Activated T-cell treated with anti-CD3 and anti-CD28 coated beads for 4 hours (primary cell): ENCODE data around the gene TRIM52.

Source experiments
- DNase-seq: peaks from one replicate; pipeline ENCODE4 v3.0.0-alpha.2; 2020

TRIM52 gene

GRCh38 chr5:181255836-181256578 is 4.9 kb downstream of the TRIM52 start:
- DNase-seq: no peak

DNA sequence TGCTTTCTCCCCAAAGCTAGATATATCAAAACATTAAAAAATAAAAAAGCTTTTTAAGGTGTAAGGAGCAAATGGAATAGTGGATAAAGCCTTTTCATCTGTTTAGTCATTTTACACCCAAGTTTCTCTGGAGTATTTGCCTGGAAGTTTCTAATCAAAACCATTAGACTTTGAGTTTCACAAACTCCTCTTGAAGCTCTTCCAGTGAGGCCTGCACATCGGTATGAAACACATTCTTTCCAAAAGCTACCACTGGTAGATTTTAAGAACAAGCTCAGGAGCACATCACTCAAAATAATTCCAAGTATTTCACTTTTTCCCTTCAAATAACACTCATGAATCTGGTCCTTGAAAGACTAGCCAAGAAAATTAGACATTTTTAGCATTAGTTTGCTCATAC is 5.7 kb downstream of the TRIM52 start:
- no peak for DNase-seq

- no peak for DNase-seq
Measured at GRCh38 chr5:181248277-181248676, 12.7 kb downstream of the TRIM52 start.

DNA sequence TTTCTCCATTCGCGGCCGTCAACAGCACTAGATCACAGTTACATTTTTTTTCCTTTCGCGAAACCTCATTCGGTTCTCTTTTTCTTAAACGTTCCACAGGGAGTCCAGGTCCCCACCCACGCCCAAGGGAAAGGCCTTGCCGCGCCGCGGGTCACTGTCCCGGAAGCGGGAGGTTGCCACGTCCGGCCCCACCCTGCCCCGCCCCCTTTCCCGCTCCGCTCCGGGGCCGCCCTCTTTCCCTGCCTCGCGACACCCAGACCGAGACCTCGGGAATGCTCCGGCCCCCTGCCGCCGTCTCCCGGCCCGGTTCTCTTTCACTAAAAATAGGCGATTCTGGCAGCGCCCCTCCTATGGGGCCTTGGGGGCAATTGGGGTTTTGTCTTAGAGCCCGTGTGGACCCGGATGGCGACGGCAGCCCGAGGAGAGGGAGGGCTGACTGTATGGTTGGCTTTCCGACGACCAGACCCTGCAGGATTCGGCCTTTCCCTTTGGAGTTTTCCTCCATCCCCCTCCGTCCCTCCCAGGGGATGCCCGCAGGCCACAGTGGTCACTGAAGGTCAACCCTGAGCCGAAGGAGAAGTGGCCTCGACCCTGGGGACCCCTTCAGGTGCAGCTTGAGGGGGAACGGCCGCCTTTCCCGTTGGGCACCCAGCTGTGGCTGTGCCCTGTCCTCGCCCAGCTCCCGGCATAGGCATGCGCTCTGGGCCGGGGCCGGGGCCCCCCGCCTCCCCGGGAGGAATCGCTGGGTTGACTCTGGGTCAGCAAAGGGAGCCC is 14.5 kb downstream of the TRIM52 start:
- DNase-seq: peak; percentile 57

DNA sequence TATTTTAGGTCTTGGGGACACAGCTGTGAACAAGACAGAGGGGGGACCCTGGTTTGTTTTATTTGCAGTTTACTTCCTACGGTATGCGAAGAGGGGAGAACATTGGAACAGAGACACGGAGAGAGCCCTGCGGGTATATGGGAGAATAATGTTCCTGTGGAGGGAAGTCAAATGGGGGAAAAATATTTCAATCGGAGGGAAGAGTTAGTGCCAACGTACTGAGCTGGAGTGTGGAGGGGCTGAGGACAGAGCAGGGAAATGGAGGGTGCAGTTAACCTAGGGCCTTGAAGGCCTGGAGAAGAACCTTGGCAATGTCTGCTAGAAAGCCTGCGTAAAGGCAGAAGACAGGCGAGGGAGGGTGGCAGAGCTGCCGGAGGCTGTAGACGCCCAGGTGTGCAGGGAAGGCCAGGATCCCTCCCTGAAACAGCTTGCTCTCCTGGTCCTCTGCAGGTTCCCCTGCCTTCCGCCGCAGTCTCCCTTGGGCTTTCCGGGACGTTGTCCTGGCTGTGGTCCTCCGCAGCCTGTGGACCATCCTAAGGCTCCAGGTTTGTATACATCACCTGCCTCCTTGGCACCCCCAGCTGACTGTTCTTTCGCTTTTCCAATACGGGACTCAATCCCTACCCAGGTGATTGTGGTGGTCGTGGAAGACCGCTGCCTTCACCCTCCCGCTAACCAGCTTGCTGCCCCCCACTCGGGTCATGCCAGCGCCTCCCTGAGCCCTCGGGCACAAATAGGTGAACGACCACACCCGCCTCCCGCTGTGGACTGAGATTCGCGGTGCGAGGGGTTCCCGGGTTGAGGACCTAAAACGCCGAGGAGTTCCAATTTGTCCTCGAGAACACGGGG is 15.3 kb downstream of the TRIM52 start:
- DNase-seq: no peak

- peak; percentile 85 for DNase-seq
Measured at GRCh38 chr5:181243564-181244343, 17.2 kb downstream of the TRIM52 start, which contains the start of gene RACK1. TSS of gene RACK1 (minus strand) at chr5:181243906. CDS start at chr5:181243800, 106 bp downstream.

- no peak for DNase-seq
Measured at GRCh38 chr5:181243018-181243563, 17.9 kb downstream of the TRIM52 start.

DNA sequence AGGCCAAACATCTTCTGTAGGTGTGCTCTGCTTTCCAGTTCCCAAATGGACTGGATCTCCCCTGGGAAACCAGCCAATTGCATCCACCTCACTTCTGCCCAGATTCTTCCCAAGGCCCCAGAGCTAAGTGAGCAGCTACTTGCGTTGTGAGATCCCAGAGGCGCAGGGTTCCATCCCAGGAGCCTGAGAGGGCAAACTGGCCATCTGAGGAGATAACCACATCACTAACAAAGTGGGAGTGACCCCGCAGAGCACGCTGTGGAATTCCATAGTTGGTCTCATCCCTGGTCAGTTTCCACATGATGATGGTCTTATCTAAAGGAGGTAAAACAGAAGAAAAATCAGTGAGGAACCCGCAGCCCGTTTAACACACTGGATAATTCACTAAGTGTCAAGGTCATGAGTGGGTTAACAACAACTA is 18.9 kb downstream of the TRIM52 start:
- DNase-seq: no peak

- DNase-seq: no peak
Measured at GRCh38 chr5:181241393-181241975, 19.5 kb downstream of the TRIM52 start.

DNA sequence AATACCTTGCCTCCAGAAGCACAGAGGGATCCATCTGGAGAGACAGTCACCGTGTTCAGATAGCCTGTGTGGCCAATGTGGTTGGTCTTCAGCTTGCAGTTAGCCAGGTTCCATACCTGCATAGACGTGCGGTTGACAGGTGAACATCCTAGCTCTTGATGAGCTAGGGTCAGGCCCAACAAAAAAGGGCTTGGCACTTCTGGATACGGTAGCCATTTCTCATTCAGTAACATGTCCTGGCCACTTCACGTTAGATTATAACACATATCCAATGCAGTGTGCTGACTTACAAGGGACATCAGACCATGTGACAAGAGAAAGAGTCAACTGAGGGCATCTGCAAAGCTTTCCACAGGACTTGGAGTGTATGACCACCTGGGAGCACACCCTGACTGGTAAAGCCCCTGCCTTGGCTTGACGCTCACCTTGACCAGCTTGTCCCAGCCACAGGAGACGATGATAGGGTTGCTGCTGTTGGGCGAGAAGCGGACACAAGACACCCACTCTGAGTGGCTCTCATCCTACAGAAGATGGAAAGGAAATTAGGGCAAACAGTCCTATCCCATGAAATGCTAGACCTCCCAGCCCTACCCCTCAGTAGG is 21.8 kb downstream of the TRIM52 start:
- no peak for DNase-seq

DNA sequence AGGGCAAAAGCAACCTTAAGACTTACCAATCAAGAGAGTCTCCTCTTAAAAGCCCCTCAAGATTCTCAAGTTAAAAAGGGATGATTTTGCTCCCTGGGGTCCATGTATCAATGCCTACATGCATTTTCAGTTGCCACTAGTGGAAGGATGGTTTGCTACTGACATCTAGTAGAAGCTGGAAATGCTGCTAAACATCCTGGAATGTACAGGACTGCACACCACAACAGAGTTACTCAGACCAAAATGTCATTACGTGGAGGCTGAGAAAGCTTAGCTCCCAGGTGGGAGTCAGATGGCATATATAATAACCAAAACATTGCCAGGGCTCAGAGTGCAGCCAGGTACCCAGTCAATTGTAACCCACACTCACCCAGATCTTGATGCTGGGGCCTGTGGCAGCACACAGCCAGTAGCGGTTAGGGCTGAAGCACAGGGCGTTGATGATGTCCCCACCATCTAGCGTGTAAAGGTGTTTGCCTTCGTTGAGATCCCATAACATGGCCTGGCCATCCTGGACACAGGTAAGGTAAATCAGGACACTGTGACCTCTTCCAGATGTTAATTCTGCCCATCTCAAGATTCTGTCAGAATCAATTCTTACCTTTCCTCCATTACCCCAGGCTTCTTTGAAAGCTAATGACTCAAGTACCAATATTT is 23.1 kb downstream of the TRIM52 start:
- no peak for DNase-seq

GRCh38 chr5:181236954-181237641 is 23.8 kb downstream of the TRIM52 start:
- no peak for DNase-seq

- DNase-seq: no peak
Measured at GRCh38 chr5:181236471-181236870, 24.5 kb downstream of the TRIM52 start.

DNA sequence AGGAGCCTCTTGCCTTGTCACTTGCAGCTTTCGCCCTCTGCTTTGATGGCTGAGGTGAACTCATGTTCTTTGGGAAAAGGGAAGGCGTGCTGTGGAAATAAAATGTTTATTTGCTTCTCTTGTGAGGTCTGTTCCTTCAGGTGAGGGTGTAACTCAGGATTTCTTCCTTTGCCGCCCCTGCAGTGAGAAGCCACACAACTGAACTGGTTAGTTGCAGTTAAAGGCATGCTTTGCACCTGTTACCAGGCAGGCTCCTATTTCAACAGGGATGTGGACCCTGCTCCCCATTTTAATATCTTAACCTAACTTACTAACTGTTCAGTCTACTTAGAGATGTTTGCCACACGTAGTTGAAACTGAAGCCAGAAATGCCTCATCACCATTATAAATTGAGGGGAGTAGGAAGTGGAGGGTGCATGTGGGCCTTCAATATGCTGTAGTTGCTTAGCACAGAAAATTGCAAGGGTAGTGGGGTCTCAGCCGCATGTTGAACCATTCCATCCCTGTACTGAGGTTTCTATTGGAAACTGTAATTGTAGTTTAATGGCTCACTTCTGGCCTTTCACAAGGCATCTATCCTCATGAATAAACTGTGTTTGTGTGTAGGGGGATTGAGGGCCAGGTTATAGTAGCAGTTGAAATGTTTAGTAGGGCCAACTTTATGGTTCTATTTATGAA is 25.1 kb downstream of the TRIM52 start:
- no peak for DNase-seq

- DNase-seq: no peak
Measured at GRCh38 chr5:181235323-181235688, 25.6 kb downstream of the TRIM52 start.

- no peak for DNase-seq
Measured at GRCh38 chr5:181234455-181235306, 26.3 kb downstream of the TRIM52 start.

- DNase-seq: no peak
Measured at GRCh38 chr5:181233801-181234454, 27.0 kb downstream of the TRIM52 start.
